Peyer's patch (tissue), 4 donors: Measurements from ENCODE around the gene FOXN4. TPM values are rescaled to one million over a fixed set of nuclear protein-coding genes. Genes with fewer than 3 reads are reported as not detected.

Experiments
- DNase-seq, 3 donors: peaks; one replicate each; pipeline ENCODE4 v3.0.0-alpha.2; 2017 to 2019
- H3K27ac ChIP-seq, 4 donors: fragments of 200-600 bp; sonication (generic); one replicate each; pipeline ENCODE4 v1.5.1; 2016 to 2019
- H3K27me3 ChIP-seq, 2 donors: fragments of 200-600 bp; sonication (generic); one replicate each; pipeline ENCODE4 v1.5.1; 2019
- H3K36me3 ChIP-seq, 3 donors: fragments of 200-600 bp; sonication (generic); one replicate each; pipeline ENCODE4 v1.5.1; 2016 to 2019
- H3K4me1 ChIP-seq, 4 donors: fragments of 200-600 bp; sonication (generic); one replicate each; pipeline ENCODE4 v1.5.1; 2016 to 2019
- H3K4me3 ChIP-seq, 4 donors: fragments of 200-600 bp; sonication (generic); 1 replicate in 3 of 4; 2 replicates in 1 of 4; pipeline ENCODE4 v1.5.1; 2016 to 2019; ENCODE audit warnings: mild to moderate bottlenecking in 1 of 4
- H3K9me3 ChIP-seq, 4 donors: fragments of 200-600 bp; sonication (generic); one replicate each; pipeline ENCODE4 v1.5.1; 2016 to 2019; ENCODE audit warnings: mild to moderate bottlenecking in 1 of 4
- CTCF ChIP-seq, 6 experiments: fragments of 450-650 bp in 4 of 6; fragments of 200-600 bp in 2 of 6; sonication (generic) in 1 of 6; IDR thresholded peaks; one replicate each; pipeline ENCODE4 v1.5.1; 2017 to 2019; ENCODE audit warnings: antibody characterized with exemption in 6 of 6, mild to moderate bottlenecking in 3 of 6, moderate library complexity in 1 of 6
- POLR2A ChIP-seq, 2 donors: fragments of 450-650 bp; IDR thresholded peaks; one replicate each; pipeline ENCODE4 v1.5.1; 2017; ENCODE audit warnings: antibody characterized with exemption in 2 of 2, mild to moderate bottlenecking in 2 of 2, moderate library complexity in 2 of 2
- total RNA-seq, 4 donors: library from RNA; depleted of rRNA; stranded (reverse); fragments of >200 nt; gene quantifications; one replicate each; pipeline ENCODE4 v1.1.0, GENCODE V29; 2016

Gene FOXN4
- total RNA-seq, 4 donors from 2014 or later, result not detected

GRCh38 chr12:109278912-109279311 is 30.2 kb downstream of the FOXN4 start:
- no peaks in the 10 kb centered on the region for H3K36me3 ChIP-seq
- no peak overlapping the region for H3K4me3 ChIP-seq
- TF ChIP-seq CTCF (IDR thresholded peaks at IDR 0.05) (no peak), POLR2A (IDR thresholded peaks at IDR 0.05) (no peak)
- no peaks in the 10 kb centered on the region for H3K9me3 ChIP-seq
- no peaks in the 10 kb centered on the region for H3K27me3 ChIP-seq
- peaks cover 0 to 10% (median 0%) of the 10 kb centered on the region in 4 donors for H3K4me1 ChIP-seq
- no peak overlapping the region for H3K27ac ChIP-seq
- DNase-seq, result no peak

- DNase-seq, result no peak
- no peak overlapping the region for H3K27ac ChIP-seq
- H3K36me3 ChIP-seq, result no peaks in the 10 kb centered on the region
- no peaks in the 10 kb centered on the region for H3K27me3 ChIP-seq
- no peak overlapping the region for H3K4me3 ChIP-seq
- TF ChIP-seq CTCF (IDR thresholded peaks at IDR 0.05), result no peak
- no peak for TF ChIP-seq POLR2A (IDR thresholded peaks at IDR 0.05)
- peaks cover 0 to 10% (median 0%) of the 10 kb centered on the region in 4 donors for H3K4me1 ChIP-seq
- H3K9me3 ChIP-seq, result no peaks in the 10 kb centered on the region
Measured at GRCh38 chr12:109277899-109278762, 31.0 kb downstream of the FOXN4 start.

DNA sequence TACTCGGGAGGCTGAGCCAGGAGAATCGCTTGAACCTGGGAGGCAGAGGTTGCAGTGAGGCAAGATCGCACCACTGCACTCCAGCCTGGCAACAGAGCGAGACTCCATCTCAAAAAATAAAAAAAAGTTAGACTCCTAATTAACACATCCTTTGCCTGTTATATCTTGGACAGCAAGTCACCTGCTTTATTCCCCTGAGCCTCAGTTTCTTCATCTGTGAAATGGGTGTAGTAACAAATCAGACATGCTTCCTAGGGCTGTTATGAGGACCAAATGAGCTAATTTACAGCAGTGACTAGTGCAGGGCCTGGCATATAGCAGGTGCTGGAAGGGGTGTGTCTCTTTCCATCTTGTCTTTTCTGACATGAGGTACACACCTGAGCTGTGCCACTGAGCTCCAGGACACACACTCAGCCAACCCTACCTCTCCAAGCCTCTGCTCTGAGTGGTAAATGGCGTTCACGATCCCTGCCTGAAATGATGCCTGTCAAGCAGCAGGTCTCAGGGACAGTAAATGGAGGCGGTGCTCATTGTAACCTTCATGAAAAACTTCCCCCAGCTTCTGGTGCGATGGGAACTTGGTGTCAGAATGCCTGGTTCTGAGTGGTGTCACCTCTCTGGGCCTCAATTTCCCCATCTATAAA is 31.7 kb downstream of the FOXN4 start:
- DNase-seq, result no peak
- TF ChIP-seq CTCF (IDR thresholded peaks at IDR 0.05) (no peak), POLR2A (IDR thresholded peaks at IDR 0.05) (no peak)
- H3K27me3 ChIP-seq, result no peaks in the 10 kb centered on the region
- peaks cover 0 to 10% (median 0%) of the 10 kb centered on the region in 4 donors for H3K4me1 ChIP-seq
- H3K36me3 ChIP-seq, result no peaks in the 10 kb centered on the region
- no peak overlapping the region for H3K4me3 ChIP-seq
- no peak overlapping the region for H3K27ac ChIP-seq
- H3K9me3 ChIP-seq, result no peaks in the 10 kb centered on the region

DNA sequence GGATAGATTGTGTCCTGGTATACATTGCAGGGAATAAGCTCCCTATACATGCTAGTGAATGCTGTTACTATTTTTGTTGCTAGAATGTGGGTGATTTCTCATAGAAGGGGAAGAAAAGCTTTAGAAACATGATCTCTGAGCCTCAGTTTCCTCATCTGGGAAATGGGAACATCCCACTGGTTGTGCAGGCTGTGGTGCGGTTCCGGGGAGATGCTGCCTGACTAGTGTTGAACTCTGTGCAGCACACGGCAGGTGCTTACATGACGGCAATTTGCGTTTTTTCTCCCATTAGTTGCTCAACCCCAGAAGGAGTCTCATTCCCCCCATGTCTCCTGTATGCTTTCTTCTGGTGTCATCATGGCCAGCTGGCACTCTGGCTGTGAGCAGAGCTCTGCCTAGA is 32.9 kb downstream of the FOXN4 start:
- H3K4me3 ChIP-seq, result no peak overlapping the region
- TF ChIP-seq CTCF (IDR thresholded peaks at IDR 0.05) (no peak), POLR2A (IDR thresholded peaks at IDR 0.05) (no peak)
- DNase-seq, result no peak
- H3K27me3 ChIP-seq, result no peaks in the 10 kb centered on the region
- H3K36me3 ChIP-seq, result no peaks in the 10 kb centered on the region
- no peak overlapping the region for H3K27ac ChIP-seq
- H3K9me3 ChIP-seq, result no peaks in the 10 kb centered on the region
- peaks cover 0 to 10% (median 0%) of the 10 kb centered on the region in 4 donors for H3K4me1 ChIP-seq

DNA sequence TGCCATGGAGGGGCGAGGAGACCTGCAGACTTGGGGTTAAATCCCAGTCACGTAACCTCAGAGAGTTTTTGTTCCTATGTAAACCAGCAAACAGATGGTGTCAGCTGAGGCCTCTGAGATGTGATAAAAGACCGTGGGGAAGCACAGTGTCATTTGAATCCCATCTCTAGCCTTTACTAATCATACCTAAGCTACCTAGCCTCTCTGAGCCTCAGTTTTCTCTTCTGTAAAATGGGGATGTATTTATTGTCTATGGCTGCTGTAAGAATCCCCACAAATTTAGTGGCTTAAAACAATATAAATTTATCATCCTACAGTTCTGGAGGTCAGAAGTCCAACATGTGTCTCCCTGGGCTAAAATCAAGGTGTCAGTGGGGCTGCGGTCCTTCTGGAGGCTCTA is 33.9 kb downstream of the FOXN4 start:
- TF ChIP-seq CTCF (IDR thresholded peaks at IDR 0.05) (no peak), POLR2A (IDR thresholded peaks at IDR 0.05) (no peak)

More for the DNA sequence above, 33.9 kb downstream of the FOXN4 start:
- peaks cover 0 to 10% (median 0%) of the 10 kb centered on the region in 4 donors for H3K4me1 ChIP-seq
- no peak for DNase-seq
- H3K27ac ChIP-seq, result no peak overlapping the region
- no peaks in the 10 kb centered on the region for H3K36me3 ChIP-seq
- no peak overlapping the region for H3K4me3 ChIP-seq
- no peaks in the 10 kb centered on the region for H3K9me3 ChIP-seq
- no peaks in the 10 kb centered on the region for H3K27me3 ChIP-seq
